ENCODE results near the gene MYOC. TPM values are rescaled to one million over a fixed set of nuclear protein-coding genes. Genes with fewer than 3 reads are reported as not detected.

The MYOC gene
- not detected in 2 replicates for polyA plus RNA-seq (2012; rRNA removed)
- not detected in 2 replicates for polyA plus RNA-seq (2012; cell fraction: cytosol; rRNA removed)
- polyA plus RNA-seq (2012; cell fraction: nucleus; rRNA removed): not detected in 2 replicates

DNA sequence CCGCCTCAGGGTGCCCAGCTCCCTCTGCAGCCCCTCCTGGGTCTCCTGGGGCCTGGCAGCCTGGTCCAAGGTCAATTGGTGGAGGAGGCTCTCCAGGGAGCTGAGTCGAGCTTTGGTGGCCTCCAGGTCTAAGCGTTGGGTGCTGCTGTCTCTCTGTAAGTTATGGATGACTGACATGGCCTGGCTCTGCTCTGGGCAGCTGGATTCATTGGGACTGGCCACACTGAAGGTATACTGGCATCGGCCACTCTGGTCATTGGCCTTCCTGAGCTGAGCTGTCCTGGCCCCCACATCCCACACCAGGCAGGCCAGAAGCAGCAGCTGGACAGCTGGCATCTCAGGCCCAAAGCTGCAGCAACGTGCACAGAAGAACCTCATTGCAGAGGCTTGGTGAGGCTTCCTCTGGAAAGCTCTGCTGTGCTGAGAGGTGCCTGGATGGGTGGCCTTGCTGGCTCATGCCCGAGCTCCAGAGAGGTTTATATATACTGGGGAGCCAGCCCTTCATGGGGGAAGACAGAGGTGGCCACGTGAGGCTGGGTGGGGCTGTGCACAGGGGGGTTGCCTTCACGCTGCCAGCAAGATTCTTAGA, at the start of gene MYOC:
Gene MYOC (minus strand): TSS at position 455 of the 589 bp plus-strand sequence. CDS start 77 bp downstream, at position 378.
- ChIA-PET CTCF (no interaction called here), POLR2A (no interaction called here)
- TF ChIP-seq POLR2AphosphoS5 (IDR thresholded peaks at IDR 0.05; ENCODE audit: low read depth, low read length) (no peak), SMC3 (IDR thresholded peaks at IDR 0.05; ENCODE audit: low read depth, low read length) (no peak), CHD2 (IDR thresholded peaks at IDR 0.05; ENCODE audit: low read length, partially characterized antibody) (no peak), NFIC (IDR thresholded peaks at IDR 0.05; ENCODE audit: borderline replicate concordance) (no peak), JUND (IDR thresholded peaks at IDR 0.05) (no peak), RAD21 (IDR thresholded peaks at IDR 0.05; ENCODE audit: low read length) (no peak), MXI1 (IDR thresholded peaks at IDR 0.05; ENCODE audit: low read depth, low read length) (no peak), TAF1 (IDR thresholded peaks at IDR 0.05; ENCODE audit: borderline replicate concordance, low read depth, low read length) (no peak), RFX5 (IDR thresholded peaks at IDR 0.05; ENCODE audit: low read length) (no peak)
- TF ChIP-seq, protein P1, sequence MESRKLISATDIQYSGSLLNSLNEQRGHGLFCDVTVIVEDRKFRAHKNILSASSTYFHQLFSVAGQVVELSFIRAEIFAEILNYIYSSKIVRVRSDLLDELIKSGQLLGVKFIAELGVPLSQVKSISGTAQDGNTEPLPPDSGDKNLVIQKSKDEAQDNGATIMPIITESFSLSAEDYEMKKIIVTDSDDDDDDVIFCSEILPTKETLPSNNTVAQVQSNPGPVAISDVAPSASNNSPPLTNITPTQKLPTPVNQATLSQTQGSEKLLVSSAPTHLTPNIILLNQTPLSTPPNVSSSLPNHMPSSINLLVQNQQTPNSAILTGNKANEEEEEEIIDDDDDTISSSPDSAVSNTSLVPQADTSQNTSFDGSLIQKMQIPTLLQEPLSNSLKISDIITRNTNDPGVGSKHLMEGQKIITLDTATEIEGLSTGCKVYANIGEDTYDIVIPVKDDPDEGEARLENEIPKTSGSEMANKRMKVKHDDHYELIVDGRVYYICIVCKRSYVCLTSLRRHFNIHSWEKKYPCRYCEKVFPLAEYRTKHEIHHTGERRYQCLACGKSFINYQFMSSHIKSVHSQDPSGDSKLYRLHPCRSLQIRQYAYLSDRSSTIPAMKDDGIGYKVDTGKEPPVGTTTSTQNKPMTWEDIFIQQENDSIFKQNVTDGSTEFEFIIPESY (IDR thresholded peaks at IDR 0.05; ENCODE audit: borderline replicate concordance, low read depth): no peak
- TF ChIP-seq, protein P2, sequence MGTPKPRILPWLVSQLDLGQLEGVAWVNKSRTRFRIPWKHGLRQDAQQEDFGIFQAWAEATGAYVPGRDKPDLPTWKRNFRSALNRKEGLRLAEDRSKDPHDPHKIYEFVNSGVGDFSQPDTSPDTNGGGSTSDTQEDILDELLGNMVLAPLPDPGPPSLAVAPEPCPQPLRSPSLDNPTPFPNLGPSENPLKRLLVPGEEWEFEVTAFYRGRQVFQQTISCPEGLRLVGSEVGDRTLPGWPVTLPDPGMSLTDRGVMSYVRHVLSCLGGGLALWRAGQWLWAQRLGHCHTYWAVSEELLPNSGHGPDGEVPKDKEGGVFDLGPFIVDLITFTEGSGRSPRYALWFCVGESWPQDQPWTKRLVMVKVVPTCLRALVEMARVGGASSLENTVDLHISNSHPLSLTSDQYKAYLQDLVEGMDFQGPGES (IDR thresholded peaks at IDR 0.05; ENCODE audit: low read depth, low read length): no peak
- TF ChIP-seq, protein P3, sequence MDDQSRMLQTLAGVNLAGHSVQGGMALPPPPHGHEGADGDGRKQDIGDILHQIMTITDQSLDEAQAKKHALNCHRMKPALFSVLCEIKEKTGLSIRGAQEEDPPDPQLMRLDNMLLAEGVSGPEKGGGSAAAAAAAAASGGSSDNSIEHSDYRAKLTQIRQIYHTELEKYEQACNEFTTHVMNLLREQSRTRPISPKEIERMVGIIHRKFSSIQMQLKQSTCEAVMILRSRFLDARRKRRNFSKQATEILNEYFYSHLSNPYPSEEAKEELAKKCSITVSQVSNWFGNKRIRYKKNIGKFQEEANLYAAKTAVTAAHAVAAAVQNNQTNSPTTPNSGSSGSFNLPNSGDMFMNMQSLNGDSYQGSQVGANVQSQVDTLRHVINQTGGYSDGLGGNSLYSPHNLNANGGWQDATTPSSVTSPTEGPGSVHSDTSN (IDR thresholded peaks at IDR 0.05): no peak
- TF ChIP-seq, protein P4, sequence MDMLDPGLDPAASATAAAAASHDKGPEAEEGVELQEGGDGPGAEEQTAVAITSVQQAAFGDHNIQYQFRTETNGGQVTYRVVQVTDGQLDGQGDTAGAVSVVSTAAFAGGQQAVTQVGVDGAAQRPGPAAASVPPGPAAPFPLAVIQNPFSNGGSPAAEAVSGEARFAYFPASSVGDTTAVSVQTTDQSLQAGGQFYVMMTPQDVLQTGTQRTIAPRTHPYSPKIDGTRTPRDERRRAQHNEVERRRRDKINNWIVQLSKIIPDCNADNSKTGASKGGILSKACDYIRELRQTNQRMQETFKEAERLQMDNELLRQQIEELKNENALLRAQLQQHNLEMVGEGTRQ (IDR thresholded peaks at IDR 0.05; ENCODE audit: borderline replicate concordance, low read depth, low read length): no peak
- Histone ChIP-seq H3K36me3 (replicated peaks in 1 of 2; ENCODE audit: control insufficient read depth in 1 of 2, insufficient read depth in 2 of 2, low read length in 1 of 2) (no peaks in the 10 kb centered on the region), H3K4me1 (ENCODE audit: control insufficient read depth in 1 of 2, insufficient read depth in 2 of 2, low read depth in 1 of 2, low read length in 1 of 2) (peaks cover 0 to 4% of the 10 kb centered on the region in 2 experiments; a peak in 1 of 4 replicates), H2AFZ (ENCODE audit: low read depth) (no peak within 1 kb of the TSS), H3K27me3 (ENCODE audit: insufficient read depth) (no peaks in the 10 kb centered on the region; the same call in 1 of the 2 replicates), H4K20me1 (ENCODE audit: insufficient read depth) (no peaks in the 10 kb centered on the region), H3K79me2 (ENCODE audit: insufficient read depth) (no peaks in the 10 kb centered on the region), H3F3A (replicated peaks; ENCODE audit: insufficient read depth) (no peaks in the 10 kb centered on the region), H3K27ac (ENCODE audit: low read depth in 2 of 2, low read length in 1 of 2) (no peak within 1 kb of the TSS), H3K9me3 (no peaks in the 10 kb centered on the region), H3K4me2 (no peak within 1 kb of the TSS), H3K9ac (no peak within 1 kb of the TSS), H3K4me3 (ENCODE audit: low read depth in 2 of 2, low read length in 1 of 2) (no peak within 1 kb of the TSS), H3K9me2 (no peaks in the 10 kb centered on the region)
- DNase-seq: no peak
- WGBS (ENCODE audit: low lambda C conversion rate): 54% methylated on average over 5 of the region's 8 CpGs
